Activated gamma-delta T cell treated with anti-CD3 and anti-CD28 coated beads, Interleukin-2, amount 50 U/mL, for 16 hours (primary cell): ENCODE measurements around the gene SLC34A1.
"Not testable (repeated sequence)": the region's sequence is repeated elsewhere in the genome, so short reads cannot be mapped to it uniquely, and the experiment has no call there.

ENCODE experiments used
- DNase-seq: peaks from one replicate; pipeline ENCODE4 v3.0.0-alpha.2; 2020; ENCODE audit warnings: low read depth

SLC34A1 gene, protein sequence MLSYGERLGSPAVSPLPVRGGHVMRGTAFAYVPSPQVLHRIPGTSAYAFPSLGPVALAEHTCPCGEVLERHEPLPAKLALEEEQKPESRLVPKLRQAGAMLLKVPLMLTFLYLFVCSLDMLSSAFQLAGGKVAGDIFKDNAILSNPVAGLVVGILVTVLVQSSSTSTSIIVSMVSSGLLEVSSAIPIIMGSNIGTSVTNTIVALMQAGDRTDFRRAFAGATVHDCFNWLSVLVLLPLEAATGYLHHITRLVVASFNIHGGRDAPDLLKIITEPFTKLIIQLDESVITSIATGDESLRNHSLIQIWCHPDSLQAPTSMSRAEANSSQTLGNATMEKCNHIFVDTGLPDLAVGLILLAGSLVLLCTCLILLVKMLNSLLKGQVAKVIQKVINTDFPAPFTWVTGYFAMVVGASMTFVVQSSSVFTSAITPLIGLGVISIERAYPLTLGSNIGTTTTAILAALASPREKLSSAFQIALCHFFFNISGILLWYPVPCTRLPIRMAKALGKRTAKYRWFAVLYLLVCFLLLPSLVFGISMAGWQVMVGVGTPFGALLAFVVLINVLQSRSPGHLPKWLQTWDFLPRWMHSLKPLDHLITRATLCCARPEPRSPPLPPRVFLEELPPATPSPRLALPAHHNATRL

GRCh38 chr5:177384134-177384533, at the start of gene SLC34A1:
Gene SLC34A1 (plus strand): TSS chr5:177384434. CDS start chr5:177385742, 1,308 bp downstream.
- DNase-seq, result no peak

DNA sequence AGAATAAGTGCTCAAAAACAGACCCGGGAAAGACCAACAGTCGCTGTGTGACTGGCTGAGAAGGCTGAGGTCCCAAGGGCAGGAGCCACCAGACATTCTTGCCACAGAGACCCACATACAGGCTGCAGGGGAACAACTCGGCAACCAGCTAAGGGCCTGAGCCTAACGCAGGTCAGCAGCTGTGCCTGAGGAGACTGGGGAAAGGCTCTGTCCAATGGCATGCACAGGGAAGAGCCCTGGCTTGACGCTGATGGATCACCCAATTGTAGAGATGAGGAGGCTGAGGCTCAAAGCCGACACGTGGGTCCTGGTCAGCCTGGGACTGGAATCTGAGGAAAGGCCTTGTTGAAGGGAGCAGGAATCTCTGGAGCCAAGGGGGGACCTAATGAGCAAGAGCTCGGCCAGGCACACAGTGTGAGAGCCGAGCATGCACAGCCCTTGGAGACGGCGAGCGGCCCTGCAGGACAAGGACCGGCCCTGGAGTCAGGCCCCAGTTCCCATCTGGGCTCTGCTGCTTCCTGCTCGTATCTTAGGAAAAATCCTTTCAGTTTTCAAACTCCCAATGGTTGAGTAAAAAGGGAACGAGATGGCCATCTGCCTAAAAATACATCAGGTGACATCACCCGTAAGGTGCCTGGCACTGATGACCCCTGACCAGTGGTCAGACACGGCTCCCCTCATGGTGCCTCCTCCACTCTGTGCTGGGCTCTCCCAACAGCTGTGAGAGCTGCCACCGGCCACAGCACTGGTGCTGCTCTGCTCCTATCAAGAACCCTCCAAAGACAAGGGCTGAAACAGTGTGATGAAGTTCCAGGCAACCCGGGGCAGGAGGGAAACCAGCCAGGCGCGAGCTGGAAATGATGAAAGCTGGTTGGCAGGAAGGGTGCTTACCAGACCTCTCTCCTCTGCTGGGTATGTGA, 49.2 kb upstream of the SLC34A1 start:
- no peak for DNase-seq

DNA sequence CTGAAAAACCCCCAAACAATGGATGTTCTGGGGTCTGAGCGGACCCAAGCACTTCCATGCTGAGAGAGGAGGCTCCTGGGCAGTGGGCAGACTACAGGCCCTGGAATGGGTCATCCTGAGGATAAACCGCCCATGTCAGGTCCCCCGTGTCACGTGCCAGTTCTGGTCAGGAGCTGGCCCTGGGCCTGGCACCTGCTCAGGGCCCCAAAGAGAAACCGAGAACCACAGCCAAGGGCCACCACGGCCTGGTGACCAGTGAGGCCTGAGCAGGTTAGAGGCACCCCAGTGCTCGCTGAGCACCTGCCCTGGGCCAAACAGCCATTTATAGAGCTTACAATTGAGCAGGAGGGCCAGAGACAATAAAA, 48.6 kb upstream of the SLC34A1 start:
- no peak for DNase-seq

DNA sequence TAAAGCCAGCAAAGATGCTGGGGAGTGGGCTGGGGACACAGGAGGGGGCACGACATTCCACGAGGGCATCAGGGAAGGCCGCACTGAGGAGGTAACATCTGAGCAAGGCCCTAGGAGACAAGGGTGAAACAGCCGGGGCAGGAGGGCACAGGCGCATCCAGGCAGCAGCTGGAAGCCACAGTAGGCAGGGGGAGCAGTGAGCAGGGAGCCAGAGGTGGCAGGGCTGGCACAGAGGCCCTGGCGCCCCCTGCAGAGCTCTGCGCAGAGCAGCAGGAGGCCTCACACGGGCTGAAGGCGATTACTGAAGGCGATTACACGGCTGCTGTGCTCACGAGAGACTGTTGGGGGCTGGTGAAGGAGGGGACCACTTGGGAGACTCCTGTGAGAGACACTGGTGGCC, 48.1 kb upstream of the SLC34A1 start:
- DNase-seq, result no peak

GRCh38 chr5:177336603-177337494, 47.4 kb upstream of the SLC34A1 start:
- DNase-seq, result no peak

DNA sequence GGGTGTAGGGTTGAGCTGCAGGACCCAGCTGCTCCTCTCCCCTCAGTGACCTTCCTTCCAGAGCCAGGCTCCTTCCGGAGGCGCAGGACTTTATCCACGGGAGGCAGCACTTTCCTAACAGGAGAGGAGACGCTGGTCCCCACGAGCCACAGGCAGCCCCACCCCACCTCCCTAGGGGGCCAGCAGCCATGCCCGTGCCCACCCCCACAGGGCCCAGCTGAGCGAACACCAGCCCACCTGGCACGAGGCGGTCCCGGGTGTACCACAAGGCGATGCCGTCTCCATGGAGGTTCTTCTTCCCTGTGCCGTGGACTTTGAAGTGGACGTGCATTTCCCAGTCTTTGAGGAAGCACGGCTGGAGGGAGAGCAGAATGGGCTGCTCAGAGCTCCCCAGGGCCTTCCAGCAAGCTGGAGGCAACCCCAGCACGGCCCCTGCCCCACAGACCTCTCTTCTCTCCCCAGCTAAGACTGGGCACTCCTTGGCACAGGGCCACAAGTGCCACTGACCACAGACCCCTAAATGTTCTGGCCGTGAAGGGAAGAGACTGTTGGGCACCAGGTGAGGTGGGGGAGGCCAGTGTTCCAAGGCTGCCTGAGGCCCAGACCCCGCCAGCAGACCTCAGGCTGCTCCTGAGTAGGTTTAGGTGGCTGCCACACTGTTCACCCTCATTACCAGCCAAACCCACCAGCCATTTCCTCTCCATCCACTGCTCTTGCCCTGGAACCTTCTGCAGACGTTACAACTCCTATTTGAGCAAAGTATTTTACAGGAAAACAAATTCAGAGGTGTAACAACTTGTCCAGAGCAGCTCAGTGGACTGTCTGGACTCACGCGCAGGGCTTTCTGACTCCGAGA, 45.8 kb upstream of the SLC34A1 start:
- no peak for DNase-seq

- no peak for DNase-seq
Observed at GRCh38 chr5:177339107-177339638, 45.1 kb upstream of the SLC34A1 start.

GRCh38 chr5:177343000-177343399, 41.2 kb upstream of the SLC34A1 start:
- DNase-seq, result not testable (repeated sequence)

GRCh38 chr5:177343777-177344176, 40.5 kb upstream of the SLC34A1 start:
- DNase-seq, result no peak

DNA sequence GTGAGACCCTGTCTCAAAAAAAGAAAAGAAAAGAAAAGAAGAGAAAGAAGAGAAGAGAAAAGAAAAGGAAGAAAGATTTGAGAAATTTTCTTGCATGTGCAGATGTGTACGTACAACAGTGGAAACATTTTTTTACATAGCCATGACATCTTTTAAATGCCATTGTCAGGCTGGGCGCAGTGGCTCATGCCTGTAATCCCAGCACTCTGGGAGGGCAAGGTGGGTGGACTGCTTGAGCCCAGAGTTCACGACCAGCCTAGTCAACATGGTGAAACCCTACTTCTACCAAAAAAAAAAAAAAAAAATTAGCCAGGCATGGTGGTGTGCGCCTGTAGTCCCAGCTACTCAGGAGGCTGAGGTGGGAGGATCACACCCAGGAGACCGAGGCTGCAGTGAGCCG, 39.3 kb upstream of the SLC34A1 start:
- DNase-seq, result no peak

DNA sequence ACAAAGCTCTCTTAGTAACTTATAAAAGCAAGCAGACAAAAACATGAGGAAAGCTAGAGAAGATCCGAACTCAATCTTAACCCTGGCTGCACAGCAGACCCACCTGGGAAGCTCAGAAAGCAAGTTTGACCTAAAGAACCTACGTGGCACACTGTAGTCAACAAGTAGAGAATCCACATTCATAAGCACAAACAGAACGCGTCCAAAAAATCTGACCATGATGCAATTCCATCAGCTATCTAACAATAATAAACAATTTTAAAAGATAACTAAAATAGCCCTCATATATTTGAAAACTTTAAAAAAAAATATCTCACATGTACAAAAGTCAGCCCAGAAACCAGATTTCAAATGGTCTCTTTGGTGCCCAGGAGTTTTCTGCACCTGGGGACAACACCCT, 37.4 kb upstream of the SLC34A1 start:
- no peak for DNase-seq

DNA sequence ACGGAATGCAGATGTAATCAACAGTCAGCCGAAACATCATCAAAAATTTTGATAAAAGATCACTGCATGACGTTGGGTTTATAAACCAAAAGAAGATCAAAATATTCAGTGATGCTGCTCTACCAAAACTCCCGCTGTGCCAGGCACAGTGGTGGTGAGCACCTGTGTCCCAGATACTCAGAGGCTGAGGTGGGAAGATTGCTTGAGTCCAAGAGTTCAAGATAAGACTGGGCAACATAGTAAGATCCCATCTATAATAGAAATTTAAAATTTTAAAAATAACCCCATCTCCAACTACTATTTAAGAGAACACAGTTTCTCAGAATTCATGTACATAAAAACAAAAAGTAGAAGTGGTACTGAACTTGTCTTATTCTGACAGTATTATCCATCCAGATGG, 36.5 kb upstream of the SLC34A1 start:
- DNase-seq, result no peak

GRCh38 chr5:177349362-177349647, 34.9 kb upstream of the SLC34A1 start:
- no peak for DNase-seq

GRCh38 chr5:177349762-177350161, 34.5 kb upstream of the SLC34A1 start:
- no peak for DNase-seq

GRCh38 chr5:177350776-177351391, 33.4 kb upstream of the SLC34A1 start:
- no peak for DNase-seq

DNA sequence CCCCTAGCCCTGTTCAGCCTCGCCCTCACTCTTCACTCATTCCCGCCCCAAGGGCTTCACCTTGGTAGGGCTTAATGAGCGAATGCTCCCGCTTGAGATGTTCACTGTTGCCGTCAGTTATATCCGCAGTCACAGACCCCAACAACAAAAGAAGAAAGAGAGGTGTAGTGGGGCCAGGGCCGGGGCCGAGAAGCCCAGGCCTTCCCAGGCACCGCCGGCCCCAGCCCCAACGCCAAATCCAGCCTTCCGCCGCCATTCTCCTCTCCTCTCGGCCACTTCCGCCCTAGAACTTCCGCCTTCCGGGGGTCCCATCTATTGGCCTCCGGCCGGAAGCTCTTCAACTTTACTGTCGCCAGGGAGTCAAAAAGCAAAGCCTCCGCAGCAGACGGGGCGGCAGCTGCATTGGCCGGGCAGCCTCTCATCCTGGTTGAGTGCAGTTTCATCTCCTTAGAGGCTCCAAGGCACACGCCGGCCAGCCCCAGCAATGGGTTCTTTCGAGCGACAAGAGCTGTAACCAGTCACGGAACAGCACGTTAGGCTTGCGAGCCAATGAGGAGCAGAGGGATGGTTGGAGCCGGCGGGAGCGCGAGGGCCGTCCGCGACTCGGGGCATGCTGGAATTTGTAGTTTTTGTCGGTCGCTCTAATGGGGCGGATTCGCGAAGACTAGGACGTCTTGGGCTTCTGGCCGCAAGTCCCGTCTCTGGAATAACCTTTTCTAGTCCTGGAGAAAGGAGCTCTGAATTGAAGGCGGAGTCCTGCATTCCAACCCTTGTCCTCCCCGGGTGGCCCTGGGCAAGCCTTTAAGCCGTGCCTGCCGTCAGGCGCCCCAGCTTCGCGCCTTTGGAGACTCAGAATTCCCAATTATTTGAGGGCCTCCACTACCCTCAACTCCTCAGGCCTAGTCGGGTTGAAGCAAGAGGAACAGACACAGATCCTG, 32.6 kb upstream of the SLC34A1 start, which contains the start of gene LMAN2:
Gene LMAN2 (minus strand): TSS at position 277 of the 938 bp plus-strand sequence. CDS start 21 bp downstream, at position 256.
- DNase-seq, result peak; percentile 81

- DNase-seq, result no peak
Observed at GRCh38 chr5:177353093-177353492, 31.1 kb upstream of the SLC34A1 start.

- DNase-seq, result no peak
Observed at GRCh38 chr5:177354256-177354655, 30.0 kb upstream of the SLC34A1 start.

GRCh38 chr5:177354711-177355110, 29.5 kb upstream of the SLC34A1 start:
- no peak for DNase-seq
